K562 (cell line): ENCODE data around the gene CUEDC2. TPM values are rescaled to one million over a fixed set of nuclear protein-coding genes. Genes with fewer than 3 reads are reported as not detected.
A peak's percentile ranks its signal among the peaks of the same experiment; 100 is the strongest.

Source experiments
- ATF1 ChIP-seq, 2 experiments: fragments of 450-650 bp in 1 of 2; IDR thresholded peaks; 2 replicates each; pipeline ENCODE4 v1.6.1; 2016; ENCODE audit warnings: missing compliant biosample characterization in 1 of 2, missing genetic modification characterization in 1 of 2
- BRD9 ChIP-seq: fragments of 450-650 bp; IDR thresholded peaks from 2 replicates; pipeline ENCODE4 v1.6.1; 2018; ENCODE audit warnings: low read depth; ENCODE audit not compliant: partially characterized antibody
- CBFA2T3 ChIP-seq: fragments of 450-650 bp; IDR thresholded peaks from 2 replicates; pipeline ENCODE4 v1.6.1; 2017
- CBX3 ChIP-seq, 2 experiments: IDR thresholded peaks; 1 replicate in 1 of 2; 2 replicates in 1 of 2; pipeline ENCODE4 v1.6.1; 2012; ENCODE audit warnings: inconsistent platforms in 2 of 2, low read length in 2 of 2, borderline replicate concordance in 1 of 2, control low read depth in 1 of 2
- CREB3 ChIP-seq: fragments of 450-650 bp; conservative IDR thresholded peaks from 2 replicates; pipeline ENCODE4 v1.6.1; 2016; ENCODE audit warnings: missing genetic modification characterization, low read depth, mild to moderate bottlenecking, missing compliant biosample characterization, moderate library complexity
- ETV6 ChIP-seq, 3 experiments: fragments of 150-350 bp in 1 of 3; sonication (generic) in 1 of 3; formaldehyde crosslinking in 1 of 3; IDR thresholded peaks; 2 replicates each; pipeline versions ENCODE4 v1.6.1 to v1.8.0; 2014 to 2022; ENCODE audit warnings: borderline replicate concordance in 2 of 3, low read depth in 2 of 3, antibody characterized with exemption in 1 of 3, low read length in 1 of 3, mild to moderate bottlenecking in 1 of 3, missing genetic modification reagents in 1 of 3
- FOSL1 ChIP-seq: fragments of 200-800 bp; sonication (Bioruptor generic); conservative IDR thresholded peaks from 2 replicates; pipeline ENCODE4 v1.6.1; 2016; ENCODE audit warnings: missing genetic modification characterization, missing compliant biosample characterization
- IFI16 ChIP-seq: fragments of 250-450 bp; sonication (Bioruptor Pico); IDR thresholded peaks from 2 replicates; pipeline ENCODE4 v2.1.2; 2022; ENCODE audit warnings: mild to moderate bottlenecking, inconsistent platforms
- JUND ChIP-seq, 2 experiments: IDR thresholded peaks; 2 replicates in 1 of 2; 3 replicates in 1 of 2; pipeline ENCODE4 v1.6.1; 2011; ENCODE audit warnings: borderline replicate concordance in 2 of 2, low read depth in 2 of 2, low read length in 2 of 2, improper control_type of control experiment in 1 of 2, missing biosample characterization in 1 of 2, missing genetic modification characterization in 1 of 2, missing genetic modification reagents in 1 of 2
- MTA3 ChIP-seq: fragments of 450-650 bp; formaldehyde crosslinking; IDR thresholded peaks from 2 replicates; pipeline ENCODE4 v1.6.1; 2017; ENCODE audit warnings: mild to moderate bottlenecking, borderline replicate concordance
- PYGO2 ChIP-seq: fragments of 450-650 bp; IDR thresholded peaks from 2 replicates; pipeline ENCODE4 v1.6.1; 2016; ENCODE audit warnings: mild to moderate bottlenecking, missing genetic modification characterization, moderate library complexity, missing compliant biosample characterization
- ZNF407 ChIP-seq: fragments of 450-650 bp; IDR thresholded peaks from 2 replicates; pipeline ENCODE4 v1.6.1; 2016; ENCODE audit warnings: low read depth
- ZNF512 ChIP-seq: IDR thresholded peaks from 2 replicates; pipeline ENCODE4 v1.6.1; 2016; ENCODE audit warnings: missing genetic modification characterization, missing compliant biosample characterization
- ZNF696 ChIP-seq: fragments of 250-450 bp; sonication (Bioruptor Pico); conservative IDR thresholded peaks from 2 replicates; pipeline ENCODE4 v1.4.0; 2020; ENCODE audit warnings: mild to moderate bottlenecking, moderate library complexity
- polyA plus RNA-seq, 8 experiments: library from polyadenylated mRNA; depleted of rRNA in 4 of 8; stranded (reverse) in 5 of 8; unstranded in 3 of 8; fragments of >200 nt; fragmentation: Nextera tagmentation in 2 of 8; fragmentation: Illumina TruSeq in 1 of 8; extraction: Ambion mirVana in 2 of 8; extraction: Trizol in 1 of 8; gene quantifications; 2 replicates each; pipeline versions ENCODE4 v1.2.1 to v1.2.3, GENCODE V29; 2011 to 2014; ENCODE audit warnings: inconsistent platforms in 1 of 8, missing spikeins in 1 of 8
- total RNA-seq, 7 experiments: library from RNA; depleted of rRNA in 6 of 7; stranded (reverse); fragments of >200 nt in 6 of 7; fragmentation: Illumina TruSeq in 2 of 7; extraction: Trizol in 2 of 7; gene quantifications; 2 replicates each; pipeline versions ENCODE4 v1.2.1 to v1.2.3, GENCODE V29; 2011 to 2021; ENCODE audit warnings: low replicate concordance in 1 of 7

Gene CUEDC2
- total and polyA plus RNA-seq, 9 of the 15 experiments (the other 6 are each of a cell fraction or from before 2014, with no cell fraction given), result 8.5 to 48.9 (median 27.4) TPM

GRCh38 chr10:102461187-102462054 is 29.0 kb upstream of the CUEDC2 start (continued):
- TF ChIP-seq MTA3, result peak; percentile 23; the same call in 1 of the 2 replicates
- no peak for TF ChIP-seq ZNF512 (tag)
- no peak for TF ChIP-seq IFI16 (CRISPR knock-in tag)
- TF ChIP-seq BRD9, result no peak
- peak; percentile 73; the same call in 1 of the 2 replicates for TF ChIP-seq ZNF407
- no peak for TF ChIP-seq ATF1 (CRISPR knock-in tag; IDR thresholded peaks at IDR 0.05)
- peak; percentile 83 for TF ChIP-seq ATF1 (tag; IDR thresholded peaks at IDR 0.05)
- TF ChIP-seq ZNF696 (CRISPR knock-in tag), result no peak
- peak in 1 of 2 experiments; percentile 13; a peak in 1 of 3 replicates for TF ChIP-seq CBX3 (IDR thresholded peaks at IDR 0.05; ENCODE audit: borderline replicate concordance in 1 of 2, low read length in 2 of 2)
- TF ChIP-seq FOSL1 (tag), result 0 out of 2 replicates have a peak, but pooled peaks have one; percentile 33
- TF ChIP-seq ETV6 (IDR thresholded peaks at IDR 0.05; ENCODE audit: borderline replicate concordance in 1 of 2, low read depth in 2 of 2, low read length in 1 of 2), result no peak
- no peak for TF ChIP-seq ETV6 (CRISPR knock-in tag; IDR thresholded peaks at IDR 0.05; ENCODE audit: borderline replicate concordance)
- TF ChIP-seq CBFA2T3, result no peak
- no peak for TF ChIP-seq PYGO2 (tag)
- TF ChIP-seq JUND (IDR thresholded peaks at IDR 0.05; ENCODE audit: borderline replicate concordance, low read depth, low read length), result 0 out of 2 replicates have a peak, but pooled peaks have one; percentile 24
- no peak; the same call in 2 of the 3 replicates for TF ChIP-seq JUND (tag; IDR thresholded peaks at IDR 0.05; ENCODE audit: borderline replicate concordance, low read depth, low read length)
- TF ChIP-seq CREB3 (tag), result no peak
